Tibial nerve (tissue), 4 donors: Measurements from ENCODE around the gene EYS. TPM values are rescaled to one million over a fixed set of nuclear protein-coding genes. Genes with fewer than 3 reads are reported as not detected.

Experiments used
- DNase-seq, 2 donors: peaks; one replicate each; pipeline ENCODE4 v3.0.0-alpha.2; 2019; ENCODE audit warnings: low spot score in 2 of 2
- H3K27ac ChIP-seq, 4 donors: fragments of 200-600 bp; sonication (generic) in 3 of 4; one replicate each; pipeline ENCODE4 v1.5.1; 2017 to 2019; ENCODE audit warnings: mild to moderate bottlenecking in 1 of 4
- H3K27me3 ChIP-seq, 2 donors: fragments of 200-600 bp; sonication (generic) in 1 of 2; one replicate each; pipeline versions ENCODE4 v1.5.1 to v1.6.0; 2017 to 2019
- H3K36me3 ChIP-seq, 3 donors: fragments of 200-600 bp; sonication (generic); one replicate each; pipeline ENCODE4 v1.5.1; 2018 to 2019
- H3K4me1 ChIP-seq, 4 donors: fragments of 200-600 bp; sonication (generic) in 3 of 4; one replicate each; pipeline ENCODE4 v1.5.1; 2017 to 2019
- H3K4me3 ChIP-seq, 4 donors: fragments of 200-600 bp; sonication (generic) in 3 of 4; one replicate each; pipeline ENCODE4 v1.5.1; 2017 to 2019; ENCODE audit warnings: mild to moderate bottlenecking in 1 of 4, moderate library complexity in 1 of 4
- H3K9me3 ChIP-seq, 4 donors: fragments of 200-600 bp; sonication (generic) in 3 of 4; one replicate each; pipeline ENCODE4 v1.5.1; 2017 to 2019
- EP300 ChIP-seq, 2 donors: sonication (generic); formaldehyde crosslinking; IDR thresholded peaks; one replicate each; pipeline ENCODE4 v1.6.1; 2017; ENCODE audit warnings: antibody characterized with exemption in 2 of 2, mild to moderate bottlenecking in 1 of 2
- POLR2A ChIP-seq, 2 donors: fragments of 450-650 bp; IDR thresholded peaks; one replicate each; pipeline ENCODE4 v1.6.1; 2017; ENCODE audit warnings: antibody characterized with exemption in 2 of 2, mild to moderate bottlenecking in 2 of 2, moderate library complexity in 2 of 2
- WGBS, 2 donors: methylation state at CpG; one replicate each; pipeline ENCODE4 v1.1.5; 2018; 5-methylcytosine and 5-hydroxymethylcytosine counted together
- total RNA-seq, 4 donors: library from RNA; depleted of rRNA; stranded (reverse); fragments of >200 nt; gene quantifications; one replicate each; pipeline ENCODE4 v1.1.0, GENCODE V29; 2016
- TF ChIP-seq, protein P1 (sequence below), 5 experiments: fragments of 200-600 bp in 3 of 5; fragments of 450-650 bp in 2 of 5; sonication (generic) in 3 of 5; IDR thresholded peaks; one replicate each; pipeline ENCODE4 v1.5.1; 2016 to 2019; ENCODE audit warnings: antibody characterized with exemption in 5 of 5, mild to moderate bottlenecking in 3 of 5, moderate library complexity in 2 of 5

The EYS gene
- total RNA-seq, 4 donors from 2014 or later, result under 0.01 to 4.5 (median 0.39) TPM; not detected in 1

DNA sequence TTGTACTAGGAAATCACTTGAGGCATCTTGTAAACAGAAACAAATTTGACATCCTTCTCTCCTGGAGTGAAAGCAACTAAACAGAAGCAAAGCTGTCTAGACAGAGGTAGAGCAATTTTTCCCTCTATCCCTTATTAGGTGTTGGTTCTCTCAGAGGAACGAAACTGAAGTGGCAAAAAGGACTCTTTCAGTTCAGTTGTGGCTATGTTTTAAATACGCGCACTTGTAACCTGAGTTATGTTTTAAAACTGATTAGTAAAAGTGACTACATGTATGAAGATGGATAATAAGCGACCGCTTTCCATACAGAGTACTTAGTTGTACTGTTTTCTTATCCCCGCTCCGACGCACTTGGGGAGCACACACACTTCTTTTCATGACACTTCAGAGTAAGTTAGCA is 1520.4 kb downstream of the EYS start:
- Histone ChIP-seq H3K4me3 (no peak overlapping the region), H3K9me3 (no peaks in the 10 kb centered on the region), H3K4me1 (no peaks in the 10 kb centered on the region), H3K27me3 (no peaks in the 10 kb centered on the region), H3K27ac (no peak overlapping the region), H3K36me3 (no peaks in the 10 kb centered on the region)
- TF ChIP-seq POLR2A (IDR thresholded peaks at IDR 0.05) (no peak), EP300 (IDR thresholded peaks at IDR 0.05) (no peak)
- TF ChIP-seq, protein P1, sequence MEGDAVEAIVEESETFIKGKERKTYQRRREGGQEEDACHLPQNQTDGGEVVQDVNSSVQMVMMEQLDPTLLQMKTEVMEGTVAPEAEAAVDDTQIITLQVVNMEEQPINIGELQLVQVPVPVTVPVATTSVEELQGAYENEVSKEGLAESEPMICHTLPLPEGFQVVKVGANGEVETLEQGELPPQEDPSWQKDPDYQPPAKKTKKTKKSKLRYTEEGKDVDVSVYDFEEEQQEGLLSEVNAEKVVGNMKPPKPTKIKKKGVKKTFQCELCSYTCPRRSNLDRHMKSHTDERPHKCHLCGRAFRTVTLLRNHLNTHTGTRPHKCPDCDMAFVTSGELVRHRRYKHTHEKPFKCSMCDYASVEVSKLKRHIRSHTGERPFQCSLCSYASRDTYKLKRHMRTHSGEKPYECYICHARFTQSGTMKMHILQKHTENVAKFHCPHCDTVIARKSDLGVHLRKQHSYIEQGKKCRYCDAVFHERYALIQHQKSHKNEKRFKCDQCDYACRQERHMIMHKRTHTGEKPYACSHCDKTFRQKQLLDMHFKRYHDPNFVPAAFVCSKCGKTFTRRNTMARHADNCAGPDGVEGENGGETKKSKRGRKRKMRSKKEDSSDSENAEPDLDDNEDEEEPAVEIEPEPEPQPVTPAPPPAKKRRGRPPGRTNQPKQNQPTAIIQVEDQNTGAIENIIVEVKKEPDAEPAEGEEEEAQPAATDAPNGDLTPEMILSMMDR (IDR thresholded peaks at IDR 0.05), result no peak
- 92 to 93% methylated on average over 8 of the region's 8 CpGs for WGBS, 2 donors
- no peak for DNase-seq

- TF ChIP-seq, protein P1 (IDR thresholded peaks at IDR 0.05), result no peak
- TF ChIP-seq EP300 (IDR thresholded peaks at IDR 0.05) (no peak), POLR2A (IDR thresholded peaks at IDR 0.05) (no peak)
- WGBS, 2 donors, result 80% methylated on average over 5 of the region's 5 CpGs
Measured at GRCh38 chr6:64185621-64186020, 1521.4 kb downstream of the EYS start.

DNA sequence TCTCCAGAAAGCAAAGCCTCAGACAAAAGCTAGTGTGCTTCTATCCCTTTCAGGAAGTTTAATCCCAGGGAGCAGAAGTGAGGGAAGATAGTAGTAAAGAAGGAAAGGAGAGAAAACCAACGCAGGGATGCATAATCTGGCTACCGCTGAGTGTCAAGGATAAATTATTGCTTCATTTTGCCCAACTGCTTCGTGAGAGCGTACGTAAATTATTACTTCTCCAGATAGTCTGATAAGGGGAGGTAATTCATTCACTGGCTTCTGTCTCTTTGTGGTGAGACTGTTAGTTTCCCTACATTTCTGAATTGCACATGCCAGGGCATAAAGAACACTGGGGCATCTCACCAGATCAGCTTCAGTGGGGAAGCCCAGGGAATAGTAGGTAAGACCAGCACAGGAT is 1531.7 kb downstream of the EYS start:
- Histone ChIP-seq H3K9me3 (no peaks in the 10 kb centered on the region), H3K4me3 (no peak overlapping the region), H3K36me3 (no peaks in the 10 kb centered on the region), H3K27me3 (no peaks in the 10 kb centered on the region), H3K27ac (no peak overlapping the region), H3K4me1 (no peaks in the 10 kb centered on the region)
- DNase-seq, result no peak
- WGBS, 2 donors, result 72 to 74% methylated on average over 5 of the region's 5 CpGs
- TF ChIP-seq, protein P1 (IDR thresholded peaks at IDR 0.05), result no peak
- TF ChIP-seq POLR2A (IDR thresholded peaks at IDR 0.05) (no peak), EP300 (IDR thresholded peaks at IDR 0.05) (no peak)

More at GRCh38 chr6:64185621-64186020, 1521.4 kb downstream of the EYS start:
- DNase-seq, result no peak
- H3K9me3 ChIP-seq, result no peaks in the 10 kb centered on the region
- no peak overlapping the region for H3K4me3 ChIP-seq
- no peak overlapping the region for H3K27ac ChIP-seq
- no peaks in the 10 kb centered on the region for H3K36me3 ChIP-seq
- no peaks in the 10 kb centered on the region for H3K4me1 ChIP-seq
- no peaks in the 10 kb centered on the region for H3K27me3 ChIP-seq

DNA sequence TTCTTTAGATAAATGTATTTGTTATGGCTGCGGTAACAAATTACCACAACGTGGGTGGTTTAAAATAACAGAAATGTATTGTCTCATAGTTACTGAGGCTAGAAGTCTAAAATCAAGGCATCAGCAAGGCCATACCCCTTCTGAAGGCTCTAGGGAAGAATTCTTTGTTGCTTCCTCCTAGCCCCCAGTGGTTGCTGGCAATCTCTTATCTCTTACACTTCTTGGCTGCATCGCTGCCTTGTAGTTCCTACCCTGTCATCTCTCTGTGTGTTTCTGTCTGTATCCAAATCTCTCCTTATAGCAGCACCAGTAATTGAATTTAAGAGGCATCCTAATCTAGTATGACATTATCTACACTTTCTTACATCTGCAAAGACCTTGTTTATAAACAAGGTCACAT is 1536.7 kb downstream of the EYS start:
- Histone ChIP-seq H3K4me3 (no peak overlapping the region), H3K4me1 (no peaks in the 10 kb centered on the region), H3K27me3 (no peaks in the 10 kb centered on the region), H3K9me3 (no peaks in the 10 kb centered on the region), H3K36me3 (no peaks in the 10 kb centered on the region), H3K27ac (no peak overlapping the region)
- TF ChIP-seq, protein P1 (IDR thresholded peaks at IDR 0.05), result no peak
- TF ChIP-seq POLR2A (IDR thresholded peaks at IDR 0.05) (no peak), EP300 (IDR thresholded peaks at IDR 0.05) (no peak)
- DNase-seq, result no peak
- 29 to 44% methylated on average over 3 of the region's 3 CpGs for WGBS, 2 donors

- Histone ChIP-seq H3K4me3 (no peak overlapping the region), H3K27me3 (no peaks in the 10 kb centered on the region), H3K4me1 (no peaks in the 10 kb centered on the region), H3K27ac (no peak overlapping the region), H3K36me3 (no peaks in the 10 kb centered on the region), H3K9me3 (no peaks in the 10 kb centered on the region)
- WGBS, 2 donors, result 44 to 54% methylated on average over 1 of the region's 1 CpG
- no peak for DNase-seq
- TF ChIP-seq EP300 (IDR thresholded peaks at IDR 0.05), result no peak
- TF ChIP-seq, protein P1 (IDR thresholded peaks at IDR 0.05), result no peak
- no peak for TF ChIP-seq POLR2A (IDR thresholded peaks at IDR 0.05)
Measured at GRCh38 chr6:64160486-64160885, 1546.5 kb downstream of the EYS start.
